SK-N-MC (cell line): Measurements from ENCODE around the gene ADIPOR2.

ENCODE experiments used
- EZH2 ChIP-seq: fragments of 200-600 bp; sonication (generic); IDR thresholded peaks from one replicate; pipeline ENCODE4 v1.6.1; 2017; ENCODE audit warnings: antibody characterized with exemption
- FOXP2 ChIP-seq: optimal IDR thresholded peaks from 2 replicates; pipeline ENCODE3; 2011; ENCODE audit warnings: mild to moderate bottlenecking, moderate library complexity; ENCODE audit not compliant: insufficient read depth; ENCODE audit errors: extremely low read length, control extremely low read depth
- POLR2AphosphoS5 ChIP-seq: IDR thresholded peaks from 2 replicates; pipeline ENCODE4 v1.6.1; 2012; ENCODE audit warnings: mild to moderate bottlenecking, low read depth, low read length, borderline replicate concordance

GRCh38 chr12:1719139-1719538, 28.3 kb downstream of the ADIPOR2 start:
- no peak for TF ChIP-seq POLR2AphosphoS5
- no peak for TF ChIP-seq EZH2
- no peak for TF ChIP-seq FOXP2
